HG03457 (cell line): ENCODE measurements around the gene UPF3A.
"Not testable (repeated sequence)": the region's sequence is repeated elsewhere in the genome, so short reads cannot be mapped to it uniquely, and the experiment has no call there.

Experiments used
- ATAC-seq: cut with Tn5 transposase; IDR thresholded peaks from one replicate; pipeline ENCODE4 v1.9.1; 2021; ENCODE audit warnings: moderate number of reproducible peaks; ENCODE audit not compliant: unreplicated experiment

The UPF3A gene, protein sequence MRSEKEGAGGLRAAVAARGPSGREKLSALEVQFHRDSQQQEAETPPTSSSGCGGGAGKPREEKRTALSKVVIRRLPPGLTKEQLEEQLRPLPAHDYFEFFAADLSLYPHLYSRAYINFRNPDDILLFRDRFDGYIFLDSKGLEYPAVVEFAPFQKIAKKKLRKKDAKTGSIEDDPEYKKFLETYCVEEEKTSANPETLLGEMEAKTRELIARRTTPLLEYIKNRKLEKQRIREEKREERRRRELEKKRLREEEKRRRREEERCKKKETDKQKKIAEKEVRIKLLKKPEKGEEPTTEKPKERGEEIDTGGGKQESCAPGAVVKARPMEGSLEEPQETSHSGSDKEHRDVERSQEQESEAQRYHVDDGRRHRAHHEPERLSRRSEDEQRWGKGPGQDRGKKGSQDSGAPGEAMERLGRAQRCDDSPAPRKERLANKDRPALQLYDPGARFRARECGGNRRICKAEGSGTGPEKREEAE

GRCh38 chr13:114281351-114282040 lies at the start of gene UPF3A:
Gene UPF3A, plus strand, starts transcription at chr13:114281601. Its CDS starts 39 bp downstream, at chr13:114281640.
- ATAC-seq = peak; percentile 51

- ATAC-seq = no peak
Measured at GRCh38 chr13:114231886-114232285, 49.5 kb upstream of the UPF3A start.

GRCh38 chr13:114234266-114234644 lies 47.1 kb upstream of the UPF3A start:
- ATAC-seq = no peak

DNA sequence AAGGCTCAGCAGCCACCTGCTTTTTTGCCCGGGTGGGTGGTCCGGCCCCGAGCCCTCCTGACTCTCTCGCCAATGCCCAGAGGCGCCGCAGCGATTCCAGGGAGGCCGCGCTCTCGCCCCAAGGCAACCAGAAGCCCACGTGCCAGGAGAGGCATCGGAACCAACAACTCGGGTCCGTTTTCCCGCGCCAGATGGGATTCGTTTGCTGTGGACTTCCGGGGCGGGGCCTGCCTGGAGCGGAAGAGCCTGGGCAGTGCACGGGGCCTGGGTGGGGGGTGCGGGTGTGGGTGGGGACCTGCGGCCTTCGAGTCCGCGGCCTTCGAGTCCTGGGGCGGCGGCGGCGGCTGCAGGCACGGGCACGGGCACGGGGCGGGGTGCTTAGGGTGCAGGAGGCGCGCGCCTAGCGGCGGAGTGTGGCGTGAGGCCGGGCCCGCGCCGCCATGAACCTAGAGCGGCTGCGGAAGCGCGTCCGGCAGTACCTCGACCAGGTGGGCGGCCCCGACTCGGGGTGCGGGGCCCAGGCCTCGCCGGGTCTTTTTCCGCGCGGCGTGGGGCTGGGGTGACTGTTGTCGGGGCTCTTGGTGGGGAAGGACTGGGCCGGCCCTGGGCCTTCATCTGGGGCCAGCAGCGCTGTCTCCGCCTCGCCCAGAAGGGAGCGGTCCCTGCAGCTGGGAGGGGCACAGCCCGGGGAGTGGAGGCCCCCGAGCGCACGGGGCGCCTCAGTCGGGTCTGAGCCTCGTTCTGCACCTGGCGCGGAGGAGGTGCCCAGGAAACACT lies 46.6 kb upstream of the UPF3A start, which contains the start of gene CDC16:
CDC16 (plus strand) TSS at position 253 of the 777 bp plus-strand sequence; CDS start at position 441, 188 bp downstream.
- peak; percentile 78 for ATAC-seq

DNA sequence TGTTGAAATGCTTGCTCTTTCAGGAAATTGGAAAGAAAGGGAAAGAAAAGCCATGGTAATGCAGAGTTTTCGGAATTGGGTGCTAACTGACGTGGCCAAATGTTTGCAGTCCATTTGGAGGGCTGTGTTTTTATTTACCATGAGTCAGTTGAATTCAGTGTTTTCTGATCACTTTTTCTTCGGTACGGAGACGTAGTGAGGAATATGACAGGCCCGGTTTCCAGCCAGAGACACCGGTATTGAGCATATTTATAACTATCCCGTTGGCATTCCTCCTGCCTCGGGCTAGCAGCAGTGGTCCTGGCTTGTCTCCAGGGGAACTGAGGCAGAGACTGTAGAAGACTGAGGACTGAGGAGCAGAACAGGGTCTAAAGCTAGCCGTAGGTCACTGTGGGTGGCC lies 45.7 kb upstream of the UPF3A start:
- no peak for ATAC-seq

DNA sequence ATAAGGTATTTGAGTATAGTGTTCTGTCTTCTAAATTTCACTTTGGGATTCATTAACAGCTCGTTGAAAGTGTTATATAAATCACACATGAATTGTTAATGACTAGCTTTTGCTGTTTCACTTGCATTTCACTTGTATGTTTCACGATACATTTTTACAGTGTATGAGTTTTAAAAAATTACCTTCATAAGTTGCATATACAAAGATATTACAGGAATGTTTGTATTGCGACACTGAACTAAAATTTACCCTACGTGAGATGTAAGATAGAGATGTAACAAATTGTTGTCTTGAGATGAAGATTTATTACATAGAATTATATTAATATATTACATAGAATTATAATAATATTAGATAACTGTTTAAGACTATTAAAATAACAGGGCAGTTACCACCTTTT lies 45.2 kb upstream of the UPF3A start:
- no peak for ATAC-seq

DNA sequence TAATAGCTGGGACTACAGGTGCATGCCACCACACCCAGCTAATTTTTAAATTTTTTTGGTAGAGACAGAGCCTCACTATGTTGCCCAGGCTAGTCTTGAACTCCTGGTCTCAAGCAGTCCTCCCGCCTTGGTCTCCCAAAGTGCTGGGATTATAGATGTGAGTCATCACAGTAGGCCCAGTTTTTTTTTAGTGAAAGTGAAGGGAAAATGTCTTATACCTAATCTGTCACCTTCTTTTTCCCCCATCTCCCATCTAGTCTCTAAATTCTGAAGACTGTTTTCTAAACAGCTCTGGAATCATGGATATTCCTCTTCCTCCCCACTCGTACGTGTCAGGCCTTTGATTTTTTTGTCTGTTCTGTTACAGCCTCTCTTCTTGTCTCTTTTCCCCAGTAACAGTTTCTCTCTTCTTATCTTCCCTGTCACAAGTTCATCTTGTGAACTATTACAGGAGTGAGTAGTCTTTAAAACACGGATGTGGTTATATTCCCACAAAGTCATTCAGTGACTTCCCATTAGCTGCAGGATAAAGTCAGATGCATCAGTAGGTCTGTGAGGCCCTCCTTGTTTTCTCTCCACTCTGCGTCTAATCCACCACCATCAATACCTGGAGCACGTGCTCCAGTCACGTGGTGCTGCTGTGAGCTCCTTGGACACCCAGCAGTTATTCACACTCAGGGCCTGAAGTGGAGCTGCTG lies 43.8 kb upstream of the UPF3A start:
- no peak for ATAC-seq

DNA sequence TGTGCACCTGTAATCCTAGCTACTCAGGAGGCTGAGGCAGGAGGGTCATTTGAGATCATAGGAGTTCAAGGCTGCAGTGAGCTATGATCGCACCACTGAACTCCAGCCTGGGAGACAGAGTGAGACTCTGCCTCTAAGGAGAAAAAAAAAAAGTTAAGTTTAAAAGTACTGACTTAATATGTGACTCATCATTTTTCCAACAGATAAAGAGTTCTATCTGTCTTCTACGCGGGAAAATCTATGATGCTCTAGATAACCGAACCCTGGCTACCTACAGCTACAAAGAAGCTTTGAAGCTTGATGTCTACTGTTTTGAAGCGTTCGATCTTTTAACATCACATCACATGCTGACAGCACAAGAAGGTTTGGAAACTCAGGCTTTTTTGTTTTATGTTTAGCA lies 39.5 kb upstream of the UPF3A start:
- ATAC-seq = no peak

GRCh38 chr13:114243971-114244370 lies 37.4 kb upstream of the UPF3A start:
- no peak for ATAC-seq

- ATAC-seq = no peak
Measured at GRCh38 chr13:114244637-114245036, 36.8 kb upstream of the UPF3A start.

- no peak for ATAC-seq
Measured at GRCh38 chr13:114248011-114248410, 33.4 kb upstream of the UPF3A start.

- no peak for ATAC-seq
Measured at GRCh38 chr13:114249077-114249476, 32.3 kb upstream of the UPF3A start.

GRCh38 chr13:114251639-114252440 lies 29.6 kb upstream of the UPF3A start:
- ATAC-seq = not testable (repeated sequence)

DNA sequence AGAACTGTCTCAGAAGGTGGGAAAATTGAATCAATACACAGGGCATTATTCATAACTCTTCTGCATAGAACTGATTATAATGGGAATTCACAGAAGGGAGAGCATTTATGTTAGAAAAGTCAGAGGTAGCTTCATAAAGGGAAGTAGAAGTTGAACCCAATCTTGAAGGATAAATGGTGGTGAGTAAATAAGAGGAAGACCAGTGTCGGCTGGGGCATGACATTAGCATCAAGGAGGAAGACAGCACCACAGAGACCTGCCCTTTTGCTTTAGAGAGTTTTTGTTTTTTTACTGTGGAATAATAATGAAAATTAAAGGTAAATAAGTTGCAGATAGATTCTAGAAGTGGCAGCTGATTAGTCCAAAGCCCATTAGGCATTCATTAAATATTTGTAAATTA lies 24.9 kb upstream of the UPF3A start:
- no peak for ATAC-seq

- ATAC-seq = no peak
Measured at GRCh38 chr13:114257014-114257413, 24.4 kb upstream of the UPF3A start.

- ATAC-seq = no peak
Measured at GRCh38 chr13:114258589-114258988, 22.8 kb upstream of the UPF3A start.

GRCh38 chr13:114259374-114259773 lies 22.0 kb upstream of the UPF3A start:
- ATAC-seq = no peak

DNA sequence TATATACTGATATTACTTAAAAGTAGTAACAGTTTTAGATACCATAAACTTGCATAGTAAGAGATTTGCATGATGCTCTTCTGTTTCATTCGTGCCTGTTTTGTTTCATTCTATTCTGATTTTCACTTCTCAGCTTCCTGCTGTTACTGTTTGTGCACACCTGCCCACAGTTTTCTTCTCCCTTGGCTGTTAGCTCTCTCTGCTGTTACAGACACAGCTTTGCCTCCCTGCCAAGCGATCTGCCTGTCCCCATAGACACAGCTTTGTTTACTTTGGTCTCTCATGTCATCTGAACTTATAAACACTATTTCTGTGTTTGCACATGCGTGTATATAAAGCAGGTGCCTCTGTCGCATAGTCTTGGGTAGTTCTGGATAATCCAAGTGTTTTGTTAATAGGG lies 21.4 kb upstream of the UPF3A start:
- no peak for ATAC-seq

DNA sequence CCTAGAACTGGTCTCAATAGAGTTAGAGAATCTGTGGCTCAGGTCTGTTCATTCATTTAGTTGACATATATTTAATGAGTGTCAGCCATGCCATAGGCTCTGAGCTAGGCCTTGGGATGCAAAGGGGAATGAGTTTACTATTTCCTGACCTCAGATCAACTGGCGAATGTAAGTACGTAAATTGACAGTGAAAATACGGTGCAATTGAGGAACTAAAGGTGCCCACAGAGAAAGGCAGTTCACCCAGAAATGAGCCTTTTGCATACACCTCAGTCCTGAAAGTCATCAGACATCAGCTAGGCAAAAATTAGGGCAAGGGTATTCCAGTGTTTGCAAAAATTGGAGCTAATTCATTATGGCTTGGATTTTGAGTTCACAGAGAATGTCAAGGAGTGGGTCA lies 20.6 kb upstream of the UPF3A start:
- ATAC-seq = no peak
